HG02623 (cell line): ENCODE data around the gene WNT7A.
"Not testable (repeated sequence)": the region's sequence is repeated elsewhere in the genome, so short reads cannot be mapped to it uniquely, and the experiment has no call there.

Source experiments
- ATAC-seq: cut with Tn5 transposase; IDR thresholded peaks from one replicate; pipeline ENCODE4 v1.9.1; 2021; ENCODE audit warnings: moderate library complexity; ENCODE audit not compliant: unreplicated experiment

The WNT7A gene

GRCh38 chr3:13866041-13866965 lies 13.6 kb downstream of the WNT7A start:
- ATAC-seq = no peak

DNA sequence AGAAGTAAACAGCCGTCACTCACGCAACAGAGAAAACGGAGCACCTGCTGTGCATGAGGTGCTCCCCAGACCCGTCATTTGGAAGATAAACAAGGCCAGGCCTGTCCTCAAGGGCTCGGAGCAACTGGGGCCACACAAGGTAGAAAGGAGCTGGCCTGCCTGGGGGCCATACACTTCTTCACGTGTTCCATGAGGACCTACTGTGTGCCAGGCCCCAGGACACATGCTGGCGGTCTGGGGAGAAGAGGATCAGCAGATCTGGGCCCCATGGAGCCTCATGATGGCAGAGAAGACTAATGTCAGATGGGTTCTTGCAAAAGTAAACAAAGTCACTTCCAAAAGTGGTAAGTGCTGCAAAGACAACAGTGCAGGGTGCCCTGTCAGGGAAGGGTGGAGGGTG lies 14.3 kb downstream of the WNT7A start:
- ATAC-seq = no peak

- ATAC-seq = no peak
Observed at GRCh38 chr3:13865106-13865505, 14.8 kb downstream of the WNT7A start.

GRCh38 chr3:13863965-13864595 lies 15.8 kb downstream of the WNT7A start:
- ATAC-seq = no peak

DNA sequence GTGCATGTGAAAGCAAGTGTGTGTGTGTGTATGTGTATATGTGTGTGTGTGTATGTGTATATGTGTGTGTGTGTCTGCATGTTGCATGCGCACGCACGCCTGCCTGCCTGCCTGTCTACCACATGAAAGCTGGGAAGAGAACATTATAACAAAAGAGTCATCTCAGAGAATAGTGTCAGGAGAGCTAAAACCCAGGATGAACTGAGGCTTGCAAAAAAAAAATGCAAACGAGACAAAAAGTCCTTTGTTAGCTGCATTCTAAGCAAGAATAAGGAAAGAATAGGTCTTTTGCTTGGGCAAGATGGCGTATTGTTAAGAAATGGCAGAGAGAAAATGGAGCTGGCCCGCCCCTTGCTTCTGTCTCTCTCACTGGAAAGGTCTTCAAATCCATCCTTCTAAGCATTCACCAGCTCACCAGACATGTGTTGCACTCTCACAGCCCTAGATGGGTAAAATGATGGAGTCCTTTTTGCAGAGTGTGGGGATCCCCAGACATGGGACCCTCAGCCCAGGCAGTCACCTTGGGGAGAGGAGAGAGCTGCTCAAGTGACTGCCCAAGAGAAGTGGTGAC lies 16.4 kb downstream of the WNT7A start:
- no peak for ATAC-seq

- no peak for ATAC-seq
Observed at GRCh38 chr3:13861461-13861860, 18.4 kb downstream of the WNT7A start.

DNA sequence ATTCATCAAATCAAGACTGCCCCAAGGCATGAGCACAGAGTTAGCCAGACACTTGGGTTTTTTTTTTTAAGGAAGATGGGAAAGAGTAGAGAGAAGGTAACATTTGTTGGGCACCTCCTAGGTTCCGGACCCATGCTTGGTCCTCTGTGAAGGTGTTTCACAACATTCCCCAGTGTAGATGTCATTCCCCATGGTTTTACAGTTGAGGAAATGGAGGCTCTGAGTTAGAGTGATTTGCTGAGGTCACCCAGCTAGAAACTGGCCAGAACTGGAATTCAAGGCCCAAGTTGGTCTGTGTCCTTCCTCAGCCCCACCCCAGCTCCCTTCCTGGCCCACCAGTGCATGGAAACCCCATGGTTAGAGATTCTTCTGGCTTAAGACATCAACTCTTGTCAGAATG lies 19.9 kb downstream of the WNT7A start:
- ATAC-seq = no peak

GRCh38 chr3:13858768-13859520 lies 20.9 kb downstream of the WNT7A start:
- no peak for ATAC-seq

- ATAC-seq = no peak
Observed at GRCh38 chr3:13857702-13858380, 22.0 kb downstream of the WNT7A start.

DNA sequence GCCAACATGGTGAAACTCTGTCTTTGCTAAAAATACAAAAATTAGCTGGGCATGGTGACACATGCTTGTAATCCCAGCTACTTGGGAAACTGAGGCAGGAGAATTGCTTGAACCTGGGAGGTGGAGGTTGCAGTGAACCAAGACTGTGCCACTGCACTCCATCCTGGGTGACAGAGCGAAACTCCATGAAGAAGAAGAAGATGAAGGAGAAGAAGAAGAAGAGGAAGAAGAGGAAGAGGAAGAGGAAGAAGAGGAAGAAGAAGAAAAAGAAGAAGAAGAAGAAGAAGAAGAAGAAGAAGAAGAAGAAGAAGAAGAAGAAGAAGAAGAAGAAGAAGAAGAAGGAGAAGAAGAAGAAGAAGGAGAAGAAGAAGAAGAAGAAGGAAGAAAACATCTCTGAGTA lies 23.2 kb downstream of the WNT7A start:
- not testable (repeated sequence) for ATAC-seq

- ATAC-seq = no peak
Observed at GRCh38 chr3:13856006-13856405, 23.9 kb downstream of the WNT7A start.

GRCh38 chr3:13854492-13854891 lies 25.4 kb downstream of the WNT7A start:
- no peak for ATAC-seq

DNA sequence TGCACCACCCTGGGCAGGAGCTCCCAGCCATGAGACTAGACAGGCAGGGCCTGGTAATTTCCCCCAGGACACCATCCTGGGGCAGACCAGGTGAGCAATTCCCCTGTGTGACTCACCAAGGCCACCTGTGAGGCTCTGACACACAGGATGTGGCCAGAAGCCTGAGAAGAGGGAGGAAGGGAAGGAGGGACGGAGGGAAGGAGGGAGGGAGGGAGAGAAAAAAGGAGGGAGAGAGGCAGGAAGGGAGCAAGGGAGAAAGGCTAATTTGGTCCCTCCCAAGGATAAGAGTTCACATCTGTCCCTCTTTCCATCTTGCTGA lies 25.9 kb downstream of the WNT7A start:
- ATAC-seq = no peak

- ATAC-seq = no peak
Observed at GRCh38 chr3:13853256-13853977, 26.5 kb downstream of the WNT7A start.

GRCh38 chr3:13852638-13853009 lies 27.2 kb downstream of the WNT7A start:
- no peak for ATAC-seq

DNA sequence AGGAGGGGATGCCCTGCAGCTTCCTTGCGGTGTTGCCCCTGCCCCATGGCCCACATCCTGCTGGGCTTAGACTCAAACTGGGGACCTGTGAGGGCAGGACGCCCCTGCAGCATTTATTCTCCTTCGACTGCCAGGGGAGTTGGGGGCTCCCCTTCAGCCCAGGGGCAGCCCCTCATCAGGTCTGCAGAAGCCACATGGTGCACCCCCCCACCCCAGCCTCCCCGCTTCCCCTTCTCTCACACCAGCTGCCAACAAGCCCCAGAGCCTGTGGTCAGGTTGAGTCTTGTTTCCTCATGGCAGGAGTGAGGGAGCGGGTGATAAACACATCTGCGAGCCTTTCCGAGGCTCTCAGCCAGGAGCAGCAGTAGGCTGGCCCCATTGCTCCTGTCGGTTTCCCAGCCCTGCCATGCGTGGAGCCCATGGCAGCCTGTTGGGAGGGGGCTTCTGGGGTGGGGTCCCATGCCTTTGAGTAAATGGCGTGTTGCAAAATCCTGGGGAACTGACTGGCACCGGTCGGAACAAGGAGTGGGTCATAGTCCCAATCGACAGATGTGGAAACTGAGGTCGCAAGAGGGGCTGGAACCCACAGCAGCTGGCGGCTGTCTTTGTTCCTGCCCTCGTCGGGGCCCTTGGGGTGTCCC lies 27.8 kb downstream of the WNT7A start:
- ATAC-seq = no peak

DNA sequence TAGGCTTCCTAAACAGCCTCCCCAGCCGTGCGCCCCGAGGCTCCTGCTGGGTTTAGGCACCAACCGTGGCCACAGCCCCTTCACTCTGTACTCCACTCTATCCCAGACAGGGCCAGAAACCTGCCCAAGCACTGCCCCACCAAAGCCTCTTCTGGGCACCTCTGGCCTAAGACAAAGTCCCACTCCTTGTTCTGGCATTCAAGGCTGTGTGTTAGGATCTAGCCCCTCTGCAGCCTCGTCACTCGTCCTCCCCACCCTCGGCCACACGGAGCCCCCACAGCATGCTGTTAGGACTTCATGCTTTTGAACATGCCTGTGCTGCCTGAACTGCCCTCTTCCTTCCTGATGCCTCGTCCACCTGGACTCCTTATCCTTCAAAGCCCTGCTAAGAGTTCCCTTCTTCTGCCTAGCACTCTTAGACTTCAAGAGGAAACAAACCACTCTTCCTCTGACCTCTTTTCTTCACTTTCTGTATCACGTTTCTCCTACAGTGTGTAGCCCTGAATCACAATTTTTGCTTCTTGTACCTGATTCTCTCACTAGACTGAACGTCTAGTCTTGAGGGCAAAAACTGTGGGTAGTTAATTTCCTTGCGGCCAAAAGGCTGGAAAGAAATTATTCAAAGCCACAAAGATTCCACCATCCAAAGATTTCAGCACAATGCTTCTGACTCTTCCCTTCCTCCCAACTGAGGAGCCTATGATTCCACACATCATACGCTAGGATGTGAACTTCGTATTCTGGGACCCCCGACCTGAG lies 28.6 kb downstream of the WNT7A start:
- no peak for ATAC-seq

GRCh38 chr3:13850161-13850945 lies 29.5 kb downstream of the WNT7A start:
- ATAC-seq = no peak
